ACC112 (cell line): ENCODE measurements around the gene ZNF473.
"Not testable (repeated sequence)": the region's sequence is repeated elsewhere in the genome, so short reads cannot be mapped to it uniquely, and the experiment has no call there.

Experiments used
- H2AFZ ChIP-seq: fragments of 200-600 bp; sonication (generic); one replicate; pipeline ENCODE4 v1.6.0; 2017; ENCODE audit warnings: antibody characterized with exemption, low read length; ENCODE audit not compliant: unreplicated experiment
- H3K27ac ChIP-seq: fragments of 200-600 bp; sonication (generic); 2 replicates; pipeline ENCODE4 v1.5.1; 2014; ENCODE audit warnings: low read depth, mild to moderate bottlenecking, antibody characterized with exemption, low read length, moderate library complexity
- H3K27me3 ChIP-seq: fragments of 200-600 bp; sonication (generic); 2 replicates; pipeline ENCODE4 v1.6.1; 2014; ENCODE audit warnings: mild to moderate bottlenecking, antibody characterized with exemption, low read length, moderate library complexity, mixed read lengths; ENCODE audit not compliant: insufficient read depth
- H3K36me3 ChIP-seq: fragments of 200-600 bp; sonication (generic); 2 replicates; pipeline ENCODE4 v1.6.1; 2016; ENCODE audit warnings: mild to moderate bottlenecking, antibody characterized with exemption, low read length, moderate library complexity, mixed read lengths; ENCODE audit not compliant: insufficient read depth
- H3K4me1 ChIP-seq: fragments of 200-600 bp; sonication (generic); one replicate; pipeline ENCODE4 v1.6.1; 2016; ENCODE audit warnings: low read length, mixed read lengths; ENCODE audit not compliant: insufficient read depth, unreplicated experiment, control insufficient read depth
- H3K4me3 ChIP-seq: fragments of 200-600 bp; sonication (generic); 2 replicates; pipeline ENCODE4 v1.5.1; 2014; ENCODE audit warnings: mild to moderate bottlenecking, low read depth, low read length
- H3K79me2 ChIP-seq: fragments of 200-600 bp; sonication (generic); one replicate; pipeline ENCODE4 v1.6.0; 2016; ENCODE audit warnings: low read length; ENCODE audit not compliant: control insufficient read depth, unreplicated experiment, insufficient read depth

Gene ZNF473

DNA sequence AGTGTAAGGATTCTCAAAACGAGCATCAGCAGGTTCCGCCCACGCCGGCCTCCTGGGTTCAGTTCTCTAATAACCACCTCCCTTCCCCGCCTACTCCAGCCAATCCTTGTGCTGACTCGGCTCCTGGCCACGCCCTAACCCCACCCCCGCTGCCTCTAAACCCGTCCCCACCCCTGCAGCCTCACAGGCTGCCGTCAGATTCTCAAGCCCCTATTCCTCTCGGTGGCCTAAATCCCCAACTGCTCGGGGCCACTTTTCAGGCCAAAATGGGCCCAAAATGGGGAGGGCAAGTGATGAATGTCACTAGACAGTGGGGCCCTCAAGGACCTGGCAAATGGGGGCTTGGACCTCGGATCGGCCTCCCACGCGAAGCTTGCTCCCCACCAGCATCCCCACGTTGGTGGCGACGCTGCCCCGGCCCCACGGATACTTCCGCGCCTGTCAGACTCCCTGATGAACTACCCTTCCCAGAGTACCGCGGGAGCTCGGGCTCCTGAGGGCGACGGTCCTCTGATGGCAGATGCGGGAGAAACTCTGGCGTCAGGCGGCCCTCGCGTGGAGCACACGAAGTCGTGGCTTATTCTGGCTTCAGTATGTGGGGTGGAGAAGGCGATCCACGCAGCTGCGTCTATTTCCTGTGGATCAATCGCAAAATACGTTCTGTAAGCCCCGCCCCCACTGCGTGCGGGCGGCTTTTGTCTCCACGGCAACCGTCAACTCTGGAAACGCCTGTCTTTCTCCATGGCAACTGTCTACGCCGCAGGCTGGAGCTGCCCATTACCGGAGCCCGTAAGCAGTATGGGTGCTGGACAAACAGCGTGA, 24.8 kb downstream of the ZNF473 start:
- H3K27ac ChIP-seq, result no peak overlapping the region
- peak overlapping the region; percentile 68 for H3K4me3 ChIP-seq
- H3K36me3 ChIP-seq, result peaks cover 26% of the 10 kb centered on the region
- no peaks in the 10 kb centered on the region for H3K4me1 ChIP-seq
- no peaks in the 10 kb centered on the region for H3K79me2 ChIP-seq
- peak overlapping the region; percentile 25 for H2AFZ ChIP-seq
- no peaks in the 10 kb centered on the region for H3K27me3 ChIP-seq

DNA sequence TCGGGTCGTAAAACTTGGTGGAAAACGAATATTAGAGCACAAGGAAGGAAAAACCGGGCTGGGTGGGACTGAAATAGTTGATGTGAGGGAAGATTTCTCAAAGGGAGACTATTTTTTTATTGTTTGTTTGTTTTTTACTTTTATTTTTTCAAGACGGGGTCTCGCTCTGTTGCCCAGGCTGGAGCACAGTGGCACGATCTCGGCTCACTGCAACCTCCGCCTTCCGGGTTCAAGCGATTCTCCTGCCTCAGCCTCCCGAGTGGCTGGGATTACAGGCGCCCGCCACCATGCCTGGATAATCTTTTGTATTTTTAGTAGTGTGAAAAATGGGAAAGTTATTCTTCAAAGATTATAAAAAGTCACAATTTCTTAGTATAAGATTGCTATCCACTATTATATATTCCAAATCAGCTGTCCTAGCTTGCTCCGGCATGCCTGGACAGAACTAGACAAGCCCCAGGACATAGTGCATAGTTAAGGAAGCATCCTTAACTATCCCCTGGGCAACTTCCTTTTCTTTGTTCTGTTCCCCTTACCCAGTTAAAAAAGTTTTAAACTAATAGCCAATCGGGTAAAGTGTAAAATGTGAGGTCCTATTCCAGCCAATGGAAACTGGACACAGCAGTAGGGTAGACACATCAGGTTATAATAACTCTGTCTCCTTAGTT, 25.6 kb downstream of the ZNF473 start:
- not testable (repeated sequence) for H2AFZ ChIP-seq, H3K4me1 ChIP-seq, H3K27me3 ChIP-seq, H3K27ac ChIP-seq, H3K79me2 ChIP-seq
- peaks cover 18% of the 10 kb centered on the region for H3K36me3 ChIP-seq
- H3K4me3 ChIP-seq, result peak overlapping the region; percentile 68; the same call in 1 of the 2 replicates

- Histone ChIP-seq H3K4me1 (no peaks in the 10 kb centered on the region), H2AFZ (no peak overlapping the region), H3K36me3 (peaks cover 12% of the 10 kb centered on the region), H3K4me3 (no peak overlapping the region), H3K27me3 (no peaks in the 10 kb centered on the region), H3K27ac (no peak overlapping the region), H3K79me2 (no peaks in the 10 kb centered on the region)
These were observed 26.2 kb downstream of the ZNF473 start for GRCh38 chr19:50051964-50052363.

DNA sequence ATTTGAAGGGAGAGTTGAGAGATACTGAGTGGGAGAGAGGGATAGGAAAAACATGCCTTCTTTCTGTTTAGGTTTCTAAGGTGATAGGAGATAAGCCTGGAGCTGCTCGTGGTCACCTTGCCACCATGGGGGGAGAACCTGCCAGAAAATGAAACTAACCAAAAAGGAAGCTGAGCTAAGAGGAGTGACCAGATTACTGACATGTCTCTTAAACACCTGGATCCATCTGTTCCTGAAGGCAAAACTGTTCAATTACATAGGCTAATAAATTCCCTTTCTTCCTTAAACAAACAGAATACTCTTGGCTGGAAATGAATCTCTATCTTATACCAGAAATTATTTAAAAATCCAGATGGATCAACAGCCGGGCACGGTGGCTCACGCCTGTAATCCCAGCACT, 27.3 kb downstream of the ZNF473 start:
- Histone ChIP-seq H3K79me2 (no peaks in the 10 kb centered on the region), H3K4me1 (no peaks in the 10 kb centered on the region), H3K4me3 (no peak overlapping the region), H2AFZ (no peak overlapping the region), H3K36me3 (peaks cover 1% of the 10 kb centered on the region; the same call in 1 of the 2 replicates), H3K27me3 (no peaks in the 10 kb centered on the region), H3K27ac (no peak overlapping the region)

DNA sequence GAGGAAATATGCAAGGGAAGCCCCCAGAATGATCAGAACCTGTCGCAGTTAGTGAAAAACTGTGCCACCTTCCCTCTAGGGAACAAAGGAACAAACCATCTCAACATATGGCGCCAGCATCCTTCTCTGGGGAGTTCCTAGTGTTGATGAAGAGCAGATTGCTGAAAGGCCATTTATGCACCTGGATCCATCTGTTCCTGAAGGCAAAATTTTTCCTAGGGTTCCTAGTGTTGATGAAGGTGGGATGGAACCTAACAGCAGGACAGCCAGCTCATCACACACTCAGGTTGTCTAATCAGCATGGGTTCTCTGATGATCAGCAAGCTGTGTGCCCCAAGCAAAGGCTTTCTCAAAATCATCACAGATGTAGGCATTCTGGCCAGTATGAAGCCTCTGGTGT, 32.6 kb downstream of the ZNF473 start:
- Histone ChIP-seq H3K27me3 (no peaks in the 10 kb centered on the region), H2AFZ (no peak overlapping the region), H3K79me2 (no peaks in the 10 kb centered on the region), H3K4me3 (no peak overlapping the region), H3K36me3 (no peaks in the 10 kb centered on the region), H3K27ac (no peak overlapping the region), H3K4me1 (no peaks in the 10 kb centered on the region)

- Histone ChIP-seq H3K27me3 (no peaks in the 10 kb centered on the region), H3K27ac (no peak overlapping the region), H2AFZ (no peak overlapping the region), H3K4me1 (no peaks in the 10 kb centered on the region), H3K79me2 (no peaks in the 10 kb centered on the region), H3K36me3 (no peaks in the 10 kb centered on the region), H3K4me3 (no peak overlapping the region)
These were observed 33.2 kb downstream of the ZNF473 start for GRCh38 chr19:50059045-50059444.

DNA sequence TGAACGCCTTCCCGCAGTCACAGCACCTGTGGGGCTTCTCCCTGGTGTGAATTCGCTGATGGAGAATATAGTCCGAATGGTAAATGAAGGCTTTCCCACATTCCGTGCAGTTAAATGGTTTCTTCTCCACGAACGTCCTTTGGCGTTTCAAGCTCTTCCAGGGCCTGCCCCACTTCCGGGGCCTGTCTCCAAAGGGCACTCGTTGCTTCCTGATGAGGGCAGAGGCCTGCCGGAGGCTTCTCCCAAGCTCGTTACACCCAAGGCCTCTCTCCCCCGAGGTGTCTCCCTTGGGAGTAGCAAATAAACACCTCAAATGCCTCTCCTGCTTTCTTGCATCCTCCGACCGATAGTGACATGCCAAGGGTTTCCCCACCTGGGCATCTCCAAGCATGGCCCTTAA, 34.3 kb downstream of the ZNF473 start:
- Histone ChIP-seq H3K36me3 (no peaks in the 10 kb centered on the region), H3K79me2 (no peaks in the 10 kb centered on the region), H3K27ac (no peak overlapping the region), H3K27me3 (no peaks in the 10 kb centered on the region), H2AFZ (no peak overlapping the region), H3K4me3 (no peak overlapping the region), H3K4me1 (no peaks in the 10 kb centered on the region)

GRCh38 chr19:50061650-50062049, 35.8 kb downstream of the ZNF473 start:
- Histone ChIP-seq H3K27me3 (no peaks in the 10 kb centered on the region), H3K79me2 (no peaks in the 10 kb centered on the region), H2AFZ (no peak overlapping the region), H3K4me3 (no peak overlapping the region), H3K4me1 (no peaks in the 10 kb centered on the region), H3K36me3 (no peaks in the 10 kb centered on the region), H3K27ac (no peak overlapping the region)

DNA sequence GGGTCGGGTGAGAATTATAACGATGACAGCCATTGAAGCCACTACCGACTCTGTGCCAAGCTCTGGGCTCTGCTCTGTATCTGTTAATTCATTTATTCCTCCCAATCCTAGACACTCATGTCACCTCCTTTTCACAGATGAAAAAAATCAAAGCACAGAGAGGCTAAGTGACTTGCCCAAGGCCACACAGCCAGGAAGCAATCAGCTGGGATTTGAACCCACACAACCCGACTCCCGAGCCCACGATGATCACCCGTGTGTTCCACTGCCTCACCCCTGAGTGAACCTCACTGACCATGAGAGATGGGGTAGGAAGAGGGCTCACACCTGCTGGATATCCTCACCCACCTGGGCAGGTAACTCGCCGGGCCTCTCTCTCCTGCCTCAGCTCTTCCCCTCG, 40.1 kb downstream of the ZNF473 start:
- no peaks in the 10 kb centered on the region for H3K36me3 ChIP-seq
- no peaks in the 10 kb centered on the region for H3K27me3 ChIP-seq
- H3K79me2 ChIP-seq, result no peaks in the 10 kb centered on the region

GRCh38 chr19:50067575-50067974, 41.8 kb downstream of the ZNF473 start:
- Histone ChIP-seq H3K27me3 (no peaks in the 10 kb centered on the region), H3K27ac (no peak overlapping the region)

More for the DNA sequence above, 40.1 kb downstream of the ZNF473 start:
- Histone ChIP-seq H2AFZ (no peak overlapping the region), H3K4me3 (no peak overlapping the region), H3K27ac (no peak overlapping the region), H3K4me1 (no peaks in the 10 kb centered on the region)

DNA sequence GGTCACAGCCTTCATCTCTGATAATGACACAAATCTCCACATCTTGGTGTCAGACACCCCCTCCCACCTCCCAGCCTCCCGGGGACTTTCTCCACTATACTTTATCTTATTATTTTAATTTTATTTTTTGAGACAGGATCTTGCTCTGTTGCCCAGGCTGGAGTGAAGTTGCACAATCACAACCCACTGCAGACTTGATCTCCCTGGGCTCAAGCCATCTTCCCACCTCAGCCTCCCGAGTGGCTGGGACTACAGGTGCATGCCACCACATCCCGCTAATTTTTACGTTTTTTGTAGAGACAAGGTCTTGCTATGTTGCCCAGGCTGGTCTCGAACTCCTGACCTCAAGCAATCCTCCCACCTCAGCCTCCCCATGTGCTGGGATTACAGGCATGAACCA, 42.6 kb downstream of the ZNF473 start:
- not testable (repeated sequence) for H3K27me3 ChIP-seq, H3K36me3 ChIP-seq, H2AFZ ChIP-seq, H3K4me1 ChIP-seq, H3K27ac ChIP-seq, H3K79me2 ChIP-seq, H3K4me3 ChIP-seq

More at GRCh38 chr19:50067575-50067974, 41.8 kb downstream of the ZNF473 start:
- no peaks in the 10 kb centered on the region for H3K4me1 ChIP-seq
- H3K36me3 ChIP-seq, result no peaks in the 10 kb centered on the region
- no peak overlapping the region for H2AFZ ChIP-seq
- H3K4me3 ChIP-seq, result no peak overlapping the region
- H3K79me2 ChIP-seq, result no peaks in the 10 kb centered on the region
